Upper lobe of left lung (tissue), 4 donors: Measurements from ENCODE around the gene FGF12.

ENCODE experiments used
- EP300 ChIP-seq, 4 donors: sonication (generic); formaldehyde crosslinking; IDR thresholded peaks; one replicate each; pipeline ENCODE4 v1.5.1; 2017; ENCODE audit warnings: antibody characterized with exemption in 4 of 4, control low read depth in 2 of 4
- TF ChIP-seq, protein P1 (sequence below), 6 experiments: fragments of 450-650 bp in 4 of 6; fragments of 200-600 bp in 2 of 6; sonication (generic) in 2 of 6; IDR thresholded peaks; one replicate each; pipeline ENCODE4 v1.5.1; 2016 to 2019; ENCODE audit warnings: antibody characterized with exemption in 6 of 6

GRCh38 chr3:192220915-192221314 lies 506.4 kb downstream of the FGF12 start:
- TF ChIP-seq, protein P1, sequence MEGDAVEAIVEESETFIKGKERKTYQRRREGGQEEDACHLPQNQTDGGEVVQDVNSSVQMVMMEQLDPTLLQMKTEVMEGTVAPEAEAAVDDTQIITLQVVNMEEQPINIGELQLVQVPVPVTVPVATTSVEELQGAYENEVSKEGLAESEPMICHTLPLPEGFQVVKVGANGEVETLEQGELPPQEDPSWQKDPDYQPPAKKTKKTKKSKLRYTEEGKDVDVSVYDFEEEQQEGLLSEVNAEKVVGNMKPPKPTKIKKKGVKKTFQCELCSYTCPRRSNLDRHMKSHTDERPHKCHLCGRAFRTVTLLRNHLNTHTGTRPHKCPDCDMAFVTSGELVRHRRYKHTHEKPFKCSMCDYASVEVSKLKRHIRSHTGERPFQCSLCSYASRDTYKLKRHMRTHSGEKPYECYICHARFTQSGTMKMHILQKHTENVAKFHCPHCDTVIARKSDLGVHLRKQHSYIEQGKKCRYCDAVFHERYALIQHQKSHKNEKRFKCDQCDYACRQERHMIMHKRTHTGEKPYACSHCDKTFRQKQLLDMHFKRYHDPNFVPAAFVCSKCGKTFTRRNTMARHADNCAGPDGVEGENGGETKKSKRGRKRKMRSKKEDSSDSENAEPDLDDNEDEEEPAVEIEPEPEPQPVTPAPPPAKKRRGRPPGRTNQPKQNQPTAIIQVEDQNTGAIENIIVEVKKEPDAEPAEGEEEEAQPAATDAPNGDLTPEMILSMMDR (IDR thresholded peaks at IDR 0.05) = no peak
- TF ChIP-seq EP300 (IDR thresholded peaks at IDR 0.05) = no peak
